Duodenal mucosa (tissue), 2 donors: ENCODE results near the gene GRM3.

Experiments used
- H3K27ac ChIP-seq: one replicate; pipeline ENCODE4 v1.7.0; 2013; ENCODE audit warnings: low read depth, low read length
- H3K27me3 ChIP-seq, 2 donors: one replicate each; pipeline ENCODE4 v1.7.0; 2013; ENCODE audit warnings: low read length in 2 of 2, control low read depth in 1 of 2; ENCODE audit not compliant: insufficient read depth in 2 of 2, control insufficient read depth in 1 of 2
- H3K36me3 ChIP-seq, 2 donors: one replicate each; pipeline ENCODE4 v1.7.0; 2013; ENCODE audit warnings: low read length in 2 of 2, control low read depth in 1 of 2; ENCODE audit not compliant: insufficient read depth in 2 of 2, control insufficient read depth in 1 of 2
- H3K4me1 ChIP-seq, 2 donors: one replicate each; pipeline ENCODE4 v1.7.0; 2013; ENCODE audit warnings: low read length in 2 of 2, control low read depth in 1 of 2; ENCODE audit not compliant: insufficient read depth in 2 of 2, control insufficient read depth in 1 of 2
- H3K4me3 ChIP-seq, 2 donors: one replicate each; pipeline ENCODE4 v1.7.0; 2013; ENCODE audit warnings: low read length in 2 of 2, low read depth in 1 of 2
- H3K9ac ChIP-seq, 2 donors: one replicate each; pipeline ENCODE4 v1.7.0; 2013; ENCODE audit warnings: low read length in 2 of 2, low read depth in 1 of 2
- H3K9me3 ChIP-seq, 2 donors: one replicate each; pipeline ENCODE4 v1.7.0; 2013; ENCODE audit warnings: low read length in 2 of 2, control low read depth in 1 of 2; ENCODE audit not compliant: control insufficient read depth in 1 of 2

Gene GRM3

GRCh38 chr7:86749741-86750665, 106.3 kb downstream of the GRM3 start:
- H3K4me3 ChIP-seq, result no peak overlapping the region
- no peaks in the 10 kb centered on the region for H3K36me3 ChIP-seq
- H3K27me3 ChIP-seq, result no peaks in the 10 kb centered on the region
- no peaks in the 10 kb centered on the region for H3K9me3 ChIP-seq
- H3K9ac ChIP-seq, result no peak overlapping the region
- H3K27ac ChIP-seq, result no peak overlapping the region
- no peaks in the 10 kb centered on the region for H3K4me1 ChIP-seq

DNA sequence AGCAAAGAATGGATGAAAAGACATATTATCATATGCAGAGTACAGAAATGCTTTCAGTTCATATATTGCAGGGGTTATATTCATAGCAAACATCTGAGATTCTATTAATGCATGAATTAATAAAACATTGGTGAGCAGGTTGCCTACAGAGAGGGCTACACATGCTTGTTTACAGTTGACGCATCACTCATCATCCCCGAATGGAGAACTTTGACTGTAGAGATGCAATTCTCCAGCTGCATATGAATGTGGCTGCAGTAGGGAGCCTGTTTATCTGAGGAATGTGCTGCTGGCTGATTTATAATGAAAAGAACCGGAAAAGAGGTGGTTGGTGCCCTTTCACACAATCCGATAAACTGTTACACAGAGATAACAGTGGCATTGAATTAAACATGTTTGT, 116.5 kb downstream of the GRM3 start:
- H3K27ac ChIP-seq, result no peak overlapping the region
- H3K36me3 ChIP-seq, result no peaks in the 10 kb centered on the region
- H3K9ac ChIP-seq, result no peak overlapping the region
- H3K27me3 ChIP-seq, result no peaks in the 10 kb centered on the region
- H3K9me3 ChIP-seq, result peaks cover 0 to 1% of the 10 kb centered on the region in 2 donors
- H3K4me1 ChIP-seq, result no peaks in the 10 kb centered on the region
- no peak overlapping the region for H3K4me3 ChIP-seq

DNA sequence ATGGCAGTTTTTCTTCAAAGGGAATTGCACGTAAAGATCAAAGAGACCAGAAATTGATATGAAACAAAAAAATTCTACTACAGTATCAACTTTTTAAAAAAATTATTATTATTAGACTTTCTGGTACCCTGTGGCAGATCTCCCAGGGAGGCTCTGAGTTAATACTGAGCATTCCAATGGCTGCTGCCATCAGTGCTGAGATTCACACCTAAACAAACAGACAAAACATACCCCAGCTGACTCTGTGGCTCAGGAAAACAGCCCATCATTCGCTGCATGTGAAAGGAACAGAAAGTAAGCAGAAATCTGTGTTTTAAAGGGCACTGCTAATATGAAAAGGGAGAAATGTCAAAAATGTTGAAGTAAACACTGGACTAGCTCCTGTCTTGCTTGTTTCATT, 118.4 kb downstream of the GRM3 start:
- H3K9ac ChIP-seq, result no peak overlapping the region
- no peaks in the 10 kb centered on the region for H3K27me3 ChIP-seq
- H3K4me3 ChIP-seq, result no peak overlapping the region
- no peak overlapping the region for H3K27ac ChIP-seq
- H3K9me3 ChIP-seq, result peaks cover 0 to 1% of the 10 kb centered on the region in 2 donors
- no peaks in the 10 kb centered on the region for H3K4me1 ChIP-seq
- no peaks in the 10 kb centered on the region for H3K36me3 ChIP-seq

- Histone ChIP-seq H3K9me3 (peaks cover 0 to 1% of the 10 kb centered on the region in 2 donors), H3K27ac (no peak overlapping the region), H3K27me3 (no peaks in the 10 kb centered on the region), H3K4me1 (no peaks in the 10 kb centered on the region), H3K36me3 (no peaks in the 10 kb centered on the region), H3K9ac (no peak overlapping the region), H3K4me3 (no peak overlapping the region)
Measured at GRCh38 chr7:86765931-86766330, 122.2 kb downstream of the GRM3 start.

- H3K9me3 ChIP-seq, result peaks cover 0 to 1% of the 10 kb centered on the region in 2 donors
Measured at GRCh38 chr7:86768394-86768793, 124.7 kb downstream of the GRM3 start.

DNA sequence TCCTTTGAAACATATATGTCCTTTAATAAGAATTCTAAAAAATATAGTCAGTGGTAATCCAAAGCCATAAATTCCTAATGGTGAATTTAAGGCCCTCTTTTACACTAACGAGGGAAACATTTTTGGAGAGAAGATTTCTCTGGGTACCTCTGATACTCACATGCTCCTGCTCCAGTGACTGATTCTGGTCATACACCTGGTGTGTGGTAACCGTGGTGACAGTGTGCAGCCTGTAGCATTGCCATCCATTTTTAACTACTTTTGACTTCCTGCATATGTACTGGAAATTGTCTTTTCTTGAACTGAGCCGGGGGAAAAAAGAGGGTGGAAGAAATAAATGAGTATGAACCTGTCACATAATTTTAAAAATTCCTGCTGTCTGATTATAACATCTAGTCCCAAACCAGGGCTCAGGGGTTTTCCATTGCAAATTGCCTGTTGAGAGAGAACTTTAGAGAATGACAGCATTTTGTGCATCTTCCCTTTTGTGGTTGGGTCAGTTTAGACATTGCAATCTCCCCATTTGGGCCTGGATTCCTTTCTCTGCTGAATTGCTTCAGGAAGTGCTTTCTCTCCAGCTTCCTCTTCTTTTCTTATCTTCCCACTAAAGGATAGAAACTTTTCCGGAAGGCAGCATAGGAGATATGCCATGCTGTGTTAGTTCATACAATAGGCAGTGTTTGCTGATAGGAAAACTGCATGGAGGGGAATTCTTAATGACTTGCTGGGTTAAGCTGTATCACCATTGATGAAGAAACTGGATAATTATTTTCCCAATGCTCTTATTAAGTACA, 125.5 kb downstream of the GRM3 start:
- Histone ChIP-seq H3K27ac (no peak overlapping the region), H3K4me3 (no peak overlapping the region), H3K9ac (no peak overlapping the region), H3K4me1 (no peaks in the 10 kb centered on the region), H3K9me3 (no peaks in the 10 kb centered on the region), H3K27me3 (no peaks in the 10 kb centered on the region), H3K36me3 (no peaks in the 10 kb centered on the region)

More at GRCh38 chr7:86768394-86768793, 124.7 kb downstream of the GRM3 start:
- Histone ChIP-seq H3K4me1 (no peaks in the 10 kb centered on the region), H3K36me3 (no peaks in the 10 kb centered on the region), H3K27ac (no peak overlapping the region), H3K27me3 (no peaks in the 10 kb centered on the region), H3K4me3 (no peak overlapping the region), H3K9ac (no peak overlapping the region)

DNA sequence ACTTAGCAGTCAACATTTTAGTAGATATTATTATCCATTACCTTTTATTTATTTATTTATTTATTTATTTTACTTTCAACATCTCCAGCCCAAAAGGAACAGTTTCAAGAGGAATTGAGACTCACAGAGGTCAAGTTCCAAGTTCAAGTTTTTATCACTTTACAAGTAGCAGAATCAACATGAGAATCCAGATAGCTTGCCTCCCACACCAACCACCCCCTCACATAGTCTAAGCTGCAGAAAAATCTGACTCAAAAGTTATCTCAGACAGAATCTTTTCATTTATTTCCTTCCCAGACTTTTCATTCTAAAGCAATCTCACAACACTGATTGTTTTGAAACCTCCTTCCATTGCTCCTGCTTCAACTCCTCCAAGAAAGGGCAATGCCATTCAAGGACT, 129.6 kb downstream of the GRM3 start:
- Histone ChIP-seq H3K36me3 (no peaks in the 10 kb centered on the region), H3K9me3 (no peaks in the 10 kb centered on the region), H3K4me1 (no peaks in the 10 kb centered on the region), H3K4me3 (no peak overlapping the region), H3K9ac (no peak overlapping the region), H3K27me3 (no peaks in the 10 kb centered on the region), H3K27ac (no peak overlapping the region)

DNA sequence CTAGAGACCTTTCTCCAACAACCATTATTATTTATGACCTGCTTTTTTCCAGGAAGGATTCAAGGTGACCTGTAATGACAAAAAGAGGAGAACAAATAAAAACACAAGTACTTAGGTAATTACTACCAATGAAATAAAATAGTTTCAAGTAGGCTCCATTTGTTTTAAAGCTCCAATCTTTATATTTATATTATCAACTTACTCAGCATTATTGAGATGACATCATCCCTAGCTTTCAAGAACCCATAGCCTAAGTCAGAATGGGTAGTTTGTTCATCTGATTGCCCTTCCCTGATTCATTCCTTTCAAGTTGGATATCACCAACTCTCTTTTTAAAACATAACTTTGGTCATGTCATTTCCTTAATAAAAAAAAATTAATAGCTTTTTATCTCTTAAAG, 131.5 kb downstream of the GRM3 start:
- Histone ChIP-seq H3K27ac (no peak overlapping the region), H3K27me3 (no peaks in the 10 kb centered on the region), H3K9me3 (no peaks in the 10 kb centered on the region), H3K36me3 (no peaks in the 10 kb centered on the region), H3K4me1 (no peaks in the 10 kb centered on the region), H3K4me3 (no peak overlapping the region), H3K9ac (no peak overlapping the region)

- no peak overlapping the region for H3K4me3 ChIP-seq
- H3K9me3 ChIP-seq, result no peaks in the 10 kb centered on the region
- H3K9ac ChIP-seq, result no peak overlapping the region
- no peaks in the 10 kb centered on the region for H3K27me3 ChIP-seq
- no peak overlapping the region for H3K27ac ChIP-seq
- no peaks in the 10 kb centered on the region for H3K4me1 ChIP-seq
- H3K36me3 ChIP-seq, result no peaks in the 10 kb centered on the region
Measured at GRCh38 chr7:86776136-86776535, 132.4 kb downstream of the GRM3 start.

GRCh38 chr7:86778271-86778670, 134.6 kb downstream of the GRM3 start:
- Histone ChIP-seq H3K9me3 (no peaks in the 10 kb centered on the region), H3K4me3 (no peak overlapping the region), H3K27ac (no peak overlapping the region), H3K4me1 (no peaks in the 10 kb centered on the region), H3K27me3 (no peaks in the 10 kb centered on the region), H3K9ac (no peak overlapping the region), H3K36me3 (no peaks in the 10 kb centered on the region)
